NT2/D1 (cell line): ENCODE results near the gene ABTB2.
A peak's percentile ranks its signal among the peaks of the same experiment; 100 is the strongest.

Experiments
- DNase-seq: peaks from one replicate; pipeline ENCODE4 v3.0.0-alpha.2; 2011; ENCODE audit warnings: low read depth, low spot score
- H3K27me3 ChIP-seq: 2 replicates; pipeline ENCODE4 v1.6.0; 2011; ENCODE audit warnings: mild to moderate bottlenecking; ENCODE audit not compliant: insufficient read length, insufficient read depth
- H3K36me3 ChIP-seq: 2 replicates; pipeline ENCODE4 v1.6.1; 2011; ENCODE audit warnings: mild to moderate bottlenecking, low read length, mixed read lengths; ENCODE audit not compliant: insufficient read depth, insufficient read length
- H3K4me1 ChIP-seq: 2 replicates; pipeline ENCODE4 v1.5.1; 2011; ENCODE audit not compliant: insufficient read depth, insufficient read length
- H3K4me3 ChIP-seq: 2 replicates; pipeline ENCODE4 v1.5.1; 2011; ENCODE audit warnings: low read depth; ENCODE audit not compliant: insufficient read length
- H3K9ac ChIP-seq: 2 replicates; pipeline ENCODE4 v1.6.0; 2011; ENCODE audit warnings: low read depth; ENCODE audit not compliant: insufficient read length
- H3K9me3 ChIP-seq: 2 replicates; pipeline ENCODE4 v1.5.1; 2011; ENCODE audit warnings: mild to moderate bottlenecking, low read length; ENCODE audit not compliant: insufficient read depth
- SUZ12 ChIP-seq: IDR thresholded peaks from 2 replicates; pipeline ENCODE4 v1.6.1; 2011; ENCODE audit not compliant: insufficient read length, insufficient read depth; ENCODE audit errors: extremely low read depth
- YY1 ChIP-seq: IDR thresholded peaks from 2 replicates; pipeline ENCODE4 v1.6.1; 2011; ENCODE audit not compliant: insufficient read length, insufficient read depth
- ZNF274 ChIP-seq: IDR thresholded peaks from 2 replicates; pipeline ENCODE4 v1.6.1; 2011; ENCODE audit warnings: mild to moderate bottlenecking, low read depth, low read length

The ABTB2 gene

DNA sequence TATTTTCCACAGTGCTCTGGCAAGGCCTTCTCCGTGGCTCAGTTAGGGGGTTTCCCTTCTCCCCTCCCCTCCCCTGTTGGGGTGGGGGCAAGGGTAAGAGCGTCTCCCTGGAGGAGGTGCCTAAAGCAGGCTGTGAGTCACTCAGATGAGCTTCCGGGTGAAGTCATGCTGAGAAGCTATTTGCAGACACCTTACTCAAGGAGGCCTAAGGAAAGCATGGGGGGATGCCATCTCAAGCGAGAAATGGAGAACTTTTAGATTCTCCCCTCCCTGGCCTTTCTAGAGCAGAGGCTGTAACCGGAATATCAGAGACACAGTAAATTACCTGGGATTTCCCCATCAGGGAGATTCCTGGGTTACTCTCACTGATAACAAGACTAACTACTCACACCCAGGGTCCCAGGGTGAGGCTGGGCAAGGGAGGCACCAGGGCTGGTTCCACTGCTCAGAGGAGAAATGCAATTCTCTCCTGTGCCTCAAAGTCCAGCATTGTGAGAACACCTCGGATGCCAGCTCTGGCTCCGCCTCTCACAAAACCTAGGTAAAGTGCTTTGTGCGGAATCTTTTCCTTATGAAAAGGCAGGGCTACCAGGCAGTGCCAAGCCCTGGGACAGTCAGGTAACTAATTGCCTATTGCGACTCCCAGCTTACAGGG, 123.6 kb downstream of the ABTB2 start:
- peaks cover 2% of the 10 kb centered on the region for H3K4me1 ChIP-seq

GRCh38 chr11:34233215-34233614, 124.6 kb downstream of the ABTB2 start:
- no peaks in the 10 kb centered on the region for H3K9me3 ChIP-seq
- TF ChIP-seq YY1, result no peak
- TF ChIP-seq SUZ12, result no peak
- no peak for TF ChIP-seq ZNF274
- peaks cover 2% of the 10 kb centered on the region for H3K4me1 ChIP-seq
- H3K36me3 ChIP-seq, result no peaks in the 10 kb centered on the region
- H3K4me3 ChIP-seq, result no peak overlapping the region
- no peak overlapping the region for H3K9ac ChIP-seq
- DNase-seq, result no peak
- no peaks in the 10 kb centered on the region for H3K27me3 ChIP-seq

More for the DNA sequence above, 123.6 kb downstream of the ABTB2 start:
- TF ChIP-seq ZNF274 (no peak), YY1 (no peak), SUZ12 (no peak)
- Histone ChIP-seq H3K4me3 (peak overlapping the region; percentile 8), H3K36me3 (no peaks in the 10 kb centered on the region), H3K27me3 (no peaks in the 10 kb centered on the region), H3K9ac (peak overlapping the region; percentile 59), H3K9me3 (no peaks in the 10 kb centered on the region)
- peak; percentile 64 for DNase-seq

DNA sequence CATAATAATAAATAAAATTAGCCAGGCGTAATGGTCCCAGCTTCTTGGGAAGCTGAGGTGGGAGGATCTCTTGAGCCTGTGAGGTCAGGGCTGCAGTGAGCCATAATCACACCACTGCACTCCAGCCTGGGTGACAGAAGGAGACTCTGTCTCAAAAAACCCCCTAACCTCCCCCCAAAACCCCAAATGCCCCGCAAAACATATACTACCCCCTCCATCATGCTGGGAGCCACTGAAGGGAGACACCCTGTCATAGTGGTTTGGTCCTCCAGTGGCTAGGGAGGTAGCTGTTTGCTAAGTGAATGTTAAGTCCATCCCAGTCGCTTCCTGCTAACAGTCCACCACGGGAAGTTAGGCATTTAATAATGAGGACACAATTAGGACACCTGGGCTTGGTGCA, 125.0 kb downstream of the ABTB2 start:
- TF ChIP-seq SUZ12, result no peak
- no peak for TF ChIP-seq YY1
- H3K36me3 ChIP-seq, result no peaks in the 10 kb centered on the region
- H3K4me1 ChIP-seq, result peaks cover 2% of the 10 kb centered on the region
- no peaks in the 10 kb centered on the region for H3K9me3 ChIP-seq
- no peak overlapping the region for H3K9ac ChIP-seq
- DNase-seq, result no peak
- H3K27me3 ChIP-seq, result no peaks in the 10 kb centered on the region
- no peak overlapping the region for H3K4me3 ChIP-seq

GRCh38 chr11:34226210-34226609, 131.6 kb downstream of the ABTB2 start:
- TF ChIP-seq SUZ12, result no peak
- TF ChIP-seq YY1, result no peak
- TF ChIP-seq ZNF274, result no peak
- Histone ChIP-seq H3K27me3 (no peaks in the 10 kb centered on the region), H3K4me1 (peaks cover 4% of the 10 kb centered on the region), H3K36me3 (no peaks in the 10 kb centered on the region), H3K9me3 (no peaks in the 10 kb centered on the region), H3K4me3 (no peak overlapping the region), H3K9ac (no peak overlapping the region)
- no peak for DNase-seq

GRCh38 chr11:34225091-34225490, 132.7 kb downstream of the ABTB2 start:
- Histone ChIP-seq H3K9me3 (no peaks in the 10 kb centered on the region), H3K4me1 (peaks cover 4% of the 10 kb centered on the region), H3K36me3 (no peaks in the 10 kb centered on the region), H3K4me3 (no peak overlapping the region), H3K27me3 (no peaks in the 10 kb centered on the region), H3K9ac (no peak overlapping the region)
- DNase-seq, result no peak
- no peak for TF ChIP-seq SUZ12
- no peak for TF ChIP-seq YY1
- no peak for TF ChIP-seq ZNF274

GRCh38 chr11:34224434-34224966, 133.3 kb downstream of the ABTB2 start:
- H3K9ac ChIP-seq, result no peak overlapping the region
- no peak overlapping the region for H3K4me3 ChIP-seq
- peaks cover 4% of the 10 kb centered on the region for H3K4me1 ChIP-seq
- H3K27me3 ChIP-seq, result no peaks in the 10 kb centered on the region
- no peak for DNase-seq
- no peak for TF ChIP-seq SUZ12
- TF ChIP-seq ZNF274, result no peak
- no peak for TF ChIP-seq YY1
- H3K36me3 ChIP-seq, result no peaks in the 10 kb centered on the region
- no peaks in the 10 kb centered on the region for H3K9me3 ChIP-seq

DNA sequence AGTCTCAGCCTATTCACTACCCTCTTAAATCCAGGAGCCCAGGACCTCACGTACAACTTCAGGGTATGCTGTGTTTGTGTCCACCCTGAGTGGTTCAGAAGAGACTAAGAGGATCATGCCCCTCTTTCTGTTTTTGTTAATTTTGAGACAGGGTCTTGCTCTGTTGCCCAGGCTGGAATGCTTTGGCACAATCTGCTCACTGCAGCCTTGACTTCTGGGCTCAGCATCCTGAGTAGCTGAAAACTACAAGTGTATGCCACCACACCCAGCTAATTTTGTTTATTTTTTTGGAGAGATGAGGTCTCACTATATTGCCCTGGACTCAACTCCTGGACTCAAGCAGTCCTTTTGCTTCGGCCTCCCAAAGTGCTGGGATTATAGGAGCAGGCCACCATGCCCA, 133.9 kb downstream of the ABTB2 start:
- H3K9ac ChIP-seq, result no peak overlapping the region
- no peak for DNase-seq
- TF ChIP-seq SUZ12 (no peak), ZNF274 (no peak), YY1 (no peak)
- H3K27me3 ChIP-seq, result no peaks in the 10 kb centered on the region
- H3K4me3 ChIP-seq, result no peak overlapping the region
- H3K36me3 ChIP-seq, result no peaks in the 10 kb centered on the region
- H3K4me1 ChIP-seq, result peaks cover 4% of the 10 kb centered on the region
- no peaks in the 10 kb centered on the region for H3K9me3 ChIP-seq
